Limb (tissue), 2 donors: ENCODE results near the gene HSD11B1.
A peak's percentile ranks its signal among the peaks of the same experiment; 100 is the strongest.

Experiments used
- DNase-seq, 2 donors: peaks; one replicate each; pipeline ENCODE4 v3.0.0-alpha.2; 2016; ENCODE audit errors: extremely low spot score in 2 of 2

HSD11B1 gene

DNA sequence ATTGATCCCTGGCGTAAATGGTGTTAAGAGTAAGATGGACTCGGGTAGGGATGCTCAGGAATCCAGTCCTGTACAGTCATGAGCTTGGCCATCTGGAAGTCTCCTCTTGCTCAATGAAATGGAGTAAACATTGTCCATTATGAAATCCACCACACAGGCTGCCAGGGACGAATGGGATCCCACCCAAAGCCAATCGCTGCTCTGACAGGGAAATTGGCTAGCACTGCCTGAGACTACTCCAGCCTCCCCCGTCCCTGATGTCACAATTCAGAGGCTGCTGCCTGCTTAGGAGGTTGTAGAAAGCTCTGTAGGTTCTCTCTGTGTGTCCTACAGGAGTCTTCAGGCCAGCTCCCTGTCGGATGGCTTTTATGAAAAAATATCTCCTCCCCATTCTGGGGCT lies at the start of gene HSD11B1:
Gene HSD11B1 (plus strand): TSS at position 263 of the 400 bp plus-strand sequence. CDS start 97 bp downstream, at position 360.
- no peak for DNase-seq

DNA sequence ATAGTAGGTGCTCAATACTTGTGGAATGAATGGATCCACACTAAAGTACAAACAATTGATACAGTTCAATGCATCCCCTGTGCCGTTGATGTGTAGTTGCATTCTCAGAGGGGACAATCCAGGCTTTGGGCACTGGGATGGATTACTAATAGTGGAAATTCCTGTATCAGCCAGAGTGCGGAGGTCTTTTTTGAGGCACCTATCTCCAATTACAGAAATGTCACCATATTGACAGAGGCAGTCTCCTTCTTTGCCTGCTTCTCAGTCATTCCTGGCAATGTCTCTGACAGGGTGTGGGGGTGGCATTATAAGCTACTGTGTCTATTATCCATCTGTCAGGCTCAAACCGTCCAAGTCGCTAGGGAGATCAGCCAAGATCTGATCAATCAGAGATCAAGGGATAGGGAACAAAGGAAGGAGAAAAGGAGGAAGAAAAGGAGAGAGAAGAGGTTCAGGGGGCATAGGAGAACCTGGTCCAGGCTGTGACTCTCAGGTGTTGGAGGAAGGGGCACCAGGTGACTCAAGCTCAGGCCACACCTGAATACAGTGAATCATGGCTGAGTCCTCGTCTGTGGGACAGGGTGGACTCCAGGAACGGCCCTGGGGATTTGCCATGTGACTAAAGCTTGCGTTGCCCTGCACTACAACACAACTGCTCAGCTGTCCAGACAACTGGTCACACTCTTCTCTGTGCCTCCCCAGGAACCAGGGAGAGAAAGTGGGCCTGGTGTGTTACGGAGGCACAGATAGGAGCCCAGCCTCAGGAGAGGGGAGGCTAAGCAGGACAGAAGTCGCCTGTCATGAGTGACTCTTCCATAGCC lies 49.0 kb upstream of the HSD11B1 start:
- no peak for DNase-seq

DNA sequence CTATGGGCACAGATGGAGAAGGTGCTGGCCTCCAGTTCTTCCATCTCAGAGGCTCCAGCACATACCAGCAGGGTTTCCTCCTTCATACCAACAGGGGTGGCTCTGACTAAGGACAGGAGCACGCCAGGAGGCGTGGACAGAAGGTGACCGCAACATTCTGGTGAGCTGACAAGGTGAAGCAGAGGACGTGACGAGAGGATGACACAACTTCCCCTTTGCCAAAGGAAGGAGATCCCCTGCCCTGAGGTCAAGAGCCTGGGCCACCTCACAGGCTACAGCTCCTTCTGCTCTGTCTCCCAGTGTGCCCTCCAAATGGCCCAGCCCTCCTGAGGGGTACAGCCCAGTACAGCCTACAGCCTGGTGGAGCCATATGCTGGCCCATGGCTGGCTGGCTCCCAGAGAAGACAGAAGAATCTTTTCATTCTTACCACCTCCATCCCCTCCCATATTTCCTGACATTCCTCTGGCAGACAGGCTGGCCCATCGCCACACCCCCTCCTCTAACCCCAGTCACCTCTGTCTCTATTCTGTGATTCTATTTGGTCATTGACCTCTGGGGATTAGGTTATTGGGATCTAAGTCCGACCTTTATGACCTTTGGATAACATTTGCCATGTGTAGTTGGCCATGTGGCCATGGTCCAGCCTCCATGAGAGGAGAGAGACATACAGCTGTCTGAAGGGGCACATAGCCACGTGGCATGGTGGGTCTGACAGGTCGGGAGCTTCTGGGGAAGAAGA lies 47.3 kb upstream of the HSD11B1 start:
- DNase-seq: no peak

DNA sequence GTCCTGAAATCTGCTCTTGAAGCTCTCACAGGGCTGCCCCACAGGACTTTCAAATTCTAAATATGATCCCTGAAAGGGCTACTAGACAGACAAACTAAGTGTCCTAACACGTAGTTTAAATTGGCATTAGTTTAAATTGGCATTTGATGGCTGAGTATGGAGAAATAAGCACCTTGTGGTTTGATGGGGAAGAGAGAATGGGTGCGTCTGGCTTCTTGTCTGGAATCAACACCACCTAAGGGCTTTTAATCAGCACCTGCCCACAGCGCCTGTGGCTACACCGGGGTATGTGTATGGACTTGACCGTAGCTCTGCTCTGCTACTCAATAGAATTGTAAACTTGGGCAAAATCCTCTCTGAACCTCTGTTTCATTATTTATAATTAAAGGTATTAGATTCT lies 46.7 kb upstream of the HSD11B1 start:
- no peak for DNase-seq

- no peak for DNase-seq
These were observed 44.7 kb upstream of the HSD11B1 start for GRCh38 chr1:209659909-209660308.

- DNase-seq: no peak
These were observed 43.6 kb upstream of the HSD11B1 start for GRCh38 chr1:209661071-209661470.

GRCh38 chr1:209662879-209663327 lies 41.7 kb upstream of the HSD11B1 start:
- no peak for DNase-seq

DNA sequence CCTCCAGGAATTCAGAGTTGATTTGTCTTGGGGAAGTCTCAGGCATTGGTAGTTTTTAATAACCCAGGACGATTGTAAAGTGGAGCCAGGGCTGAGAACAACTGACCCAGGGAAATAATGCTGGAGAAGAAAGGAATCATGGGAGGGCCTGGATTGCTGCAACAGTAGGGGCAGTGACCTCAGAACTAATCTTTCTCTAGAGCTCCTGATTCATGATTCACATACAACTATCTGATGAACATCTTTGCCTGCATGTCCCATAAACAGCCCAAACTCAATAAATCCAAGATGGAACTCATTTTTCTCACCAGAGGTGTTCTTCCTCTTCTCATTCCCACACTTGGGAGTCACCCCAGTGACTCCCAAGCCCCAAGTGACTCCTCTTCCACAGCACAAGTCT lies 37.5 kb upstream of the HSD11B1 start:
- DNase-seq: no peak

GRCh38 chr1:209667708-209668107 lies 36.9 kb upstream of the HSD11B1 start:
- no peak for DNase-seq

GRCh38 chr1:209670441-209671082 lies 34.1 kb upstream of the HSD11B1 start:
- DNase-seq: no peak

GRCh38 chr1:209672705-209673630 lies 31.7 kb upstream of the HSD11B1 start:
- no peak for DNase-seq

GRCh38 chr1:209673631-209674417 lies 30.8 kb upstream of the HSD11B1 start:
- DNase-seq: no peak

GRCh38 chr1:209674957-209675564 lies 29.6 kb upstream of the HSD11B1 start, which contains the start of gene G0S2:
G0S2 (plus strand) TSS chr1:209675412; CDS start chr1:209675685, 273 bp downstream.
- DNase-seq: peak; percentile 34 to 66

DNA sequence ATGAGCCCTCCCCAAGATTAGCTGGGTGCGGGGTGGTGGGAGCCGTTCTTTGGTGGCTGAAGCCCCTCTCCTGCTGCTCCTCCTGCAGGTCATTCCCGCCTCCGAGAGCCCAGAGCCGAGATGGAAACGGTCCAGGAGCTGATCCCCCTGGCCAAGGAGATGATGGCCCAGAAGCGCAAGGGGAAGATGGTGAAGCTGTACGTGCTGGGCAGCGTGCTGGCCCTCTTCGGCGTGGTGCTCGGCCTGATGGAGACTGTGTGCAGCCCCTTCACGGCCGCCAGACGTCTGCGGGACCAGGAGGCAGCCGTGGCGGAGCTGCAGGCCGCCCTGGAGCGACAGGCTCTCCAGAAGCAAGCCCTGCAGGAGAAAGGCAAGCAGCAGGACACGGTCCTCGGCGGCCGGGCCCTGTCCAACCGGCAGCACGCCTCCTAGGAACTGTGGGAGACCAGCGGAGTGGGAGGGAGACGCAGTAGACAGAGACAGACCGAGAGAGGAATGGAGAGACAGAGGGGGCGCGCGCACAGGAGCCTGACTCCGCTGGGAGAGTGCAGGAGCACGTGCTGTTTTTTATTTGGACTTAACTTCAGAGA lies 29.0 kb upstream of the HSD11B1 start:
- DNase-seq: peak in 1 of 2 donors; percentile 64

GRCh38 chr1:209678981-209679539 lies 25.6 kb upstream of the HSD11B1 start:
- no peak for DNase-seq

DNA sequence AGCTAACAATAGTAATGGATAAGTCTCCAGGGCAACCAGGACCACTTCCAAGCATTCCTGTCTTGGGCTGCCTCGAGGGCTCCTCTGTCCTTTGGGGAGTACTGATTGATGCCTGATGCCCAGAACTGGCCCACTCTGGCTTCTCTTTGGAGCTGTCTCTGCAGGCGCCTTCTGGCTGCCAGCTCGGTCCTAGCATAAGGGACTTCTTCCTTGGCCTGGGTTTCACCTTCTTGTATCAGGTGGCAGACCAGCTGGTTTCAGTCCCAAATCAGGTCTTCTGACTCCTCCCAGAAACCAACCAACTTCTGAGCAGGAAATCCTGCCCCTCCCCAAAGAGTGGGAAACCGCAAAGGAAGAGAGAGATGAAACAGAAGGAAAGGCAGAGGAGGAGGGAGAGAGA lies 18.8 kb upstream of the HSD11B1 start:
- no peak for DNase-seq

GRCh38 chr1:209686322-209686721 lies 18.3 kb upstream of the HSD11B1 start:
- DNase-seq: no peak

- no peak for DNase-seq
These were observed 15.9 kb upstream of the HSD11B1 start for GRCh38 chr1:209688746-209689234.

GRCh38 chr1:209689477-209689876 lies 15.2 kb upstream of the HSD11B1 start:
- DNase-seq: no peak
